ENCODE data around the gene R3HDM2.
"Not testable (repeated sequence)": the region's sequence is repeated elsewhere in the genome, so short reads cannot be mapped to it uniquely, and the experiment has no call there.

R3HDM2 gene

GRCh38 chr12:57329219-57329618, 101.6 kb downstream of the R3HDM2 start:
- H3K4me3 Mint-ChIP-seq, result no peak overlapping the region
- peaks cover 3% of the 10 kb centered on the region for H3K27me3 Mint-ChIP-seq (ENCODE audit: low read depth, poor library complexity)
- TF ChIP-seq CTCF (IDR thresholded peaks at IDR 0.05), result no peak

GRCh38 chr12:57325395-57325794, 105.4 kb downstream of the R3HDM2 start:
- Mint-ChIP-seq H3K27ac (no peak overlapping the region), H3K4me1 (no peaks in the 10 kb centered on the region), H3K27me3 (ENCODE audit: low read depth, poor library complexity) (peaks cover 3% of the 10 kb centered on the region), H3K4me3 (no peak overlapping the region), H3K36me3 (ENCODE audit: low read depth) (peaks cover 48% of the 10 kb centered on the region), H3K9me3 (no peaks in the 10 kb centered on the region)
- TF ChIP-seq CTCF (IDR thresholded peaks at IDR 0.05), result no peak
- no peak for DNase-seq

More at GRCh38 chr12:57329219-57329618, 101.6 kb downstream of the R3HDM2 start:
- no peak overlapping the region for H3K27ac Mint-ChIP-seq
- DNase-seq, result no peak
- peaks cover 64% of the 10 kb centered on the region for H3K36me3 Mint-ChIP-seq (ENCODE audit: low read depth)
- H3K9me3 Mint-ChIP-seq, result peaks cover 6% of the 10 kb centered on the region
- H3K4me1 Mint-ChIP-seq, result no peaks in the 10 kb centered on the region

- Mint-ChIP-seq H3K36me3 (ENCODE audit: low read depth) (peaks cover 31% of the 10 kb centered on the region), H3K9me3 (no peaks in the 10 kb centered on the region), H3K27ac (no peak overlapping the region), H3K27me3 (ENCODE audit: low read depth, poor library complexity) (no peaks in the 10 kb centered on the region), H3K4me1 (peaks cover 7% of the 10 kb centered on the region), H3K4me3 (no peak overlapping the region)
- no peak for DNase-seq
- no peak for TF ChIP-seq CTCF (IDR thresholded peaks at IDR 0.05)
Measured at GRCh38 chr12:57323416-57323815, 107.4 kb downstream of the R3HDM2 start.

GRCh38 chr12:57320639-57321038, 110.2 kb downstream of the R3HDM2 start:
- peaks cover 7% of the 10 kb centered on the region for H3K4me1 Mint-ChIP-seq
- H3K4me3 Mint-ChIP-seq, result no peak overlapping the region
- H3K27me3 Mint-ChIP-seq (ENCODE audit: low read depth, poor library complexity), result no peaks in the 10 kb centered on the region
- H3K27ac Mint-ChIP-seq, result no peak overlapping the region
- no peak for DNase-seq
- no peaks in the 10 kb centered on the region for H3K9me3 Mint-ChIP-seq
- H3K36me3 Mint-ChIP-seq (ENCODE audit: low read depth), result peaks cover 4% of the 10 kb centered on the region
- TF ChIP-seq CTCF (IDR thresholded peaks at IDR 0.05), result no peak

- Mint-ChIP-seq H3K9me3 (no peaks in the 10 kb centered on the region), H3K27ac (peak overlapping the region; percentile 92), H3K4me3 (no peak overlapping the region), H3K27me3 (ENCODE audit: low read depth, poor library complexity) (no peaks in the 10 kb centered on the region), H3K36me3 (ENCODE audit: low read depth) (peaks cover 4% of the 10 kb centered on the region), H3K4me1 (peaks cover 7% of the 10 kb centered on the region)
- DNase-seq, result no peak
- TF ChIP-seq CTCF (IDR thresholded peaks at IDR 0.05), result no peak
Measured at GRCh38 chr12:57319678-57320469, 111.0 kb downstream of the R3HDM2 start.

GRCh38 chr12:57315681-57316080, 115.2 kb downstream of the R3HDM2 start:
- Mint-ChIP-seq H3K4me3 (no peak overlapping the region), H3K27me3 (ENCODE audit: low read depth, poor library complexity) (no peaks in the 10 kb centered on the region), H3K36me3 (ENCODE audit: low read depth) (no peaks in the 10 kb centered on the region), H3K9me3 (no peaks in the 10 kb centered on the region), H3K4me1 (peaks cover 7% of the 10 kb centered on the region), H3K27ac (no peak overlapping the region)
- DNase-seq, result no peak
- TF ChIP-seq CTCF (IDR thresholded peaks at IDR 0.05), result no peak

- not testable (repeated sequence) for DNase-seq; H3K9me3 Mint-ChIP-seq; H3K4me1 Mint-ChIP-seq; H3K4me3 Mint-ChIP-seq; H3K36me3 Mint-ChIP-seq (ENCODE audit: low read depth); H3K27me3 Mint-ChIP-seq (ENCODE audit: low read depth, poor library complexity)
- peak overlapping the region; percentile 44 for H3K27ac Mint-ChIP-seq
Measured at GRCh38 chr12:57312287-57312686, 118.6 kb downstream of the R3HDM2 start.
